ENCODE results near the gene USHBP1. TPM values are rescaled to one million over a fixed set of nuclear protein-coding genes. Genes with fewer than 3 reads are reported as not detected.

The USHBP1 gene
- 1 to 10 TPM in 1 of 2 donors, under 1 TPM in 1; 0.67 to 2.3 TPM for total RNA-seq
- long read RNA-seq, partial matches to known transcripts: 0 of 8 reads
- long read RNA-seq, other reads (novel, unspliced or antisense): 8 of 8 reads

- intact Hi-C loops (cut with DNase I, micrococcal nuclease): no loop called here
- DNase-seq: no peak
- no peak for ATAC-seq
Observed at GRCh38 chr19:17264641-17264979, at the start of gene USHBP1. TSS of gene USHBP1 (minus strand) at chr19:17264745. CDS start at chr19:17264299, 446 bp downstream.

GRCh38 chr19:17314007-17314593 lies 49.6 kb upstream of the USHBP1 start:
- intact Hi-C loops (cut with DNase I, micrococcal nuclease): no loop called here
- DNase-seq (no peak), ATAC-seq (no peak)

GRCh38 chr19:17312189-17313113 lies 47.9 kb upstream of the USHBP1 start:
- ATAC-seq (no peak), DNase-seq (no peak)
- intact Hi-C loops (cut with DNase I, micrococcal nuclease): no loop called here

GRCh38 chr19:17311455-17312188 lies 47.1 kb upstream of the USHBP1 start:
- intact Hi-C loops (cut with DNase I, micrococcal nuclease): no loop called here
- no peak for DNase-seq
- ATAC-seq: no peak

GRCh38 chr19:17309965-17310461 lies 45.5 kb upstream of the USHBP1 start:
- no peak for DNase-seq
- intact Hi-C loops (cut with DNase I, micrococcal nuclease): no loop called here
- ATAC-seq: no peak

- intact Hi-C loops (cut with DNase I, micrococcal nuclease): no loop called here
- peak; percentile 99 to 100 for DNase-seq
- peak; percentile 73 for ATAC-seq
Observed at GRCh38 chr19:17309198-17309964, 44.8 kb upstream of the USHBP1 start, which contains the start of gene DDA1. TSS of gene DDA1 (plus strand) at chr19:17309563. CDS start at chr19:17309655, 92 bp downstream.

- ATAC-seq: no peak
- intact Hi-C loops (cut with DNase I, micrococcal nuclease): no loop called here
- DNase-seq: no peak
Observed at GRCh38 chr19:17307876-17308377, 43.4 kb upstream of the USHBP1 start.

GRCh38 chr19:17306285-17306714 lies 41.8 kb upstream of the USHBP1 start:
- intact Hi-C loops (cut with DNase I, micrococcal nuclease): no loop called here
- ATAC-seq (no peak), DNase-seq (no peak)

- ATAC-seq (peak; percentile 72), DNase-seq (peak; percentile 99)
- intact Hi-C loops (cut with DNase I, micrococcal nuclease): no loop called here
Observed at GRCh38 chr19:17305517-17306284, 41.2 kb upstream of the USHBP1 start, which contains the start of gene MRPL34. TSS of gene MRPL34 (plus strand) at chr19:17305872. CDS start at chr19:17305893, 21 bp downstream.

GRCh38 chr19:17305216-17305516 lies 40.6 kb upstream of the USHBP1 start:
- intact Hi-C loops (cut with DNase I, micrococcal nuclease): no loop called here
- no peak for DNase-seq
- ATAC-seq: no peak

- intact Hi-C loops (cut with DNase I, micrococcal nuclease): no loop called here
- no peak for ATAC-seq
- DNase-seq: peak in 1 of 2 donors; percentile 57
Observed at GRCh38 chr19:17304386-17305215, 40.1 kb upstream of the USHBP1 start.

- no peak for DNase-seq
- intact Hi-C loops (cut with DNase I, micrococcal nuclease): no loop called here
- ATAC-seq: no peak
Observed at GRCh38 chr19:17303940-17304267, 39.4 kb upstream of the USHBP1 start.

- DNase-seq (peak; percentile 96 to 97), ATAC-seq (peak; percentile 63)
- intact Hi-C loops (cut with DNase I, micrococcal nuclease): no loop called here
Observed at GRCh38 chr19:17303167-17303939, 38.8 kb upstream of the USHBP1 start, which contains the start of gene ABHD8. TSS of gene ABHD8 (minus strand) at chr19:17303425. CDS start at chr19:17301616, 1,809 bp downstream.

- ATAC-seq (no peak), DNase-seq (peak in 1 of 2 donors; percentile 56)
- intact Hi-C loops (cut with DNase I, micrococcal nuclease): no loop called here
Observed at GRCh38 chr19:17302391-17303166, 38.0 kb upstream of the USHBP1 start.

GRCh38 chr19:17300992-17301619 lies 36.6 kb upstream of the USHBP1 start:
- intact Hi-C loops (cut with DNase I, micrococcal nuclease): no loop called here
- no peak for ATAC-seq
- DNase-seq: no peak
